PC-3 (cell line): Measurements from ENCODE around the gene CMTR2. TPM values are rescaled to one million over a fixed set of nuclear protein-coding genes. Genes with fewer than 3 reads are reported as not detected.

Experiments
- ATAC-seq: fragments of 200-7000 bp; cut with Tn5 transposase; 2 replicates; pipeline ENCODE4 v1.9.1; 2020; ENCODE audit warnings: mild to moderate bottlenecking, moderate library complexity
- BruUV-seq: library from RNA; stranded (reverse); fragments of 400-500 nt; replicated peaks from 2 replicates; lab custom pipeline; 2021; lab: Mats Ljungman, UMichigan
- CTCF ChIA-PET: fragments of 300-600 bp; sonication (Branson Sonifier 250); formaldehyde crosslinking; loops from one replicate; lab custom pipeline; 2022; ENCODE audit warnings: antibody characterized with exemption; lab: Charles Lee
- POLR2A ChIA-PET: fragments of 300-600 bp; sonication (Branson Sonifier 250); formaldehyde crosslinking; loops from one replicate; lab custom pipeline; 2022; ENCODE audit warnings: antibody characterized with exemption; ENCODE audit not compliant: unreplicated experiment; lab: Charles Lee
- DNase-seq: peaks from one replicate; pipeline ENCODE4 v3.0.0-alpha.2; 2015
- H2AFZ ChIP-seq: fragments of 300-600 bp; sonication (generic); 2 replicates; pipeline ENCODE4 v1.6.0; 2016; ENCODE audit warnings: antibody characterized with exemption, low read length
- H3F3A ChIP-seq: fragments of 300-600 bp; sonication (generic); one replicate; pipeline ENCODE4 v1.6.0; 2017; ENCODE audit warnings: antibody characterized with exemption, low read length, control low read depth, mild to moderate bottlenecking; ENCODE audit not compliant: unreplicated experiment
- H3K27ac ChIP-seq: fragments of 300-600 bp; sonication (generic); 2 replicates; pipeline ENCODE4 v1.5.1; 2016; ENCODE audit warnings: mild to moderate bottlenecking, low read length
- H3K27me3 ChIP-seq: fragments of 300-600 bp; sonication (generic); 2 replicates; pipeline ENCODE4 v1.6.1; 2016; ENCODE audit warnings: low read length, mixed read lengths
- H3K36me3 ChIP-seq: fragments of 300-600 bp; sonication (generic); 2 replicates; pipeline ENCODE4 v1.6.1; 2016; ENCODE audit warnings: low read depth, mixed run types, low read length, mixed read lengths
- H3K4me1 ChIP-seq: fragments of 300-600 bp; sonication (generic); 2 replicates; pipeline ENCODE4 v1.5.1; 2016; ENCODE audit warnings: low read length; ENCODE audit not compliant: insufficient read depth
- H3K4me2 ChIP-seq: fragments of 300-600 bp; sonication (generic); 2 replicates; pipeline ENCODE4 v1.6.0; 2016; ENCODE audit warnings: low read length
- H3K4me3 ChIP-seq: fragments of 300-600 bp; sonication (generic); 2 replicates; pipeline ENCODE4 v1.5.1; 2016; ENCODE audit warnings: mild to moderate bottlenecking, low read length, mixed read lengths
- H3K79me2 ChIP-seq: fragments of 300-600 bp; sonication (generic); 2 replicates; pipeline ENCODE4 v1.6.1; 2017; ENCODE audit warnings: low read length, mixed read lengths
- H3K9ac ChIP-seq: fragments of 300-600 bp; sonication (generic); 2 replicates; pipeline ENCODE4 v1.6.0; 2016; ENCODE audit warnings: mild to moderate bottlenecking, low read length
- H3K9me2 ChIP-seq: fragments of 300-600 bp; sonication (generic); replicated peaks from 2 replicates; pipeline ENCODE4 v1.6.1; 2016; ENCODE audit warnings: mixed run types, low read length, mixed read lengths
- H3K9me3 ChIP-seq: fragments of 300-600 bp; sonication (generic); 2 replicates; pipeline ENCODE4 v1.6.1; 2016; ENCODE audit warnings: low read length, mixed read lengths
- H4K20me1 ChIP-seq: fragments of 300-600 bp; sonication (generic); 2 replicates; pipeline ENCODE4 v1.6.1; 2016; ENCODE audit warnings: low read length, mixed read lengths
- EZH2 ChIP-seq: fragments of 300-600 bp; sonication (generic); IDR thresholded peaks from one replicate; pipeline ENCODE4 v1.6.1; 2017; ENCODE audit warnings: antibody characterized with exemption, mild to moderate bottlenecking, low read length; ENCODE audit not compliant: unreplicated experiment
- EZH2phosphoT487 ChIP-seq: fragments of 300-600 bp; sonication (generic); IDR thresholded peaks from 2 replicates; pipeline ENCODE4 v1.6.1; 2018; ENCODE audit warnings: mild to moderate bottlenecking, antibody characterized with exemption, low read length, borderline replicate concordance
- intact Hi-C: fragments of 100-400 bp; cut with micrococcal nuclease; formaldehyde crosslinking; loops from 2 replicates; pipeline ENCODE4 v1.9.0; 2023
- total RNA-seq: library from RNA; depleted of rRNA; stranded (reverse); fragments of >200 nt; gene quantifications from 2 replicates; pipeline ENCODE4 v1.2.3, GENCODE V29; 2014
- TF ChIP-seq, protein P1 (sequence below): fragments of 300-600 bp; sonication (generic); conservative IDR thresholded peaks from 2 replicates; pipeline ENCODE4 v1.5.1; 2017; ENCODE audit warnings: antibody characterized with exemption, low read depth, mild to moderate bottlenecking, low read length

CMTR2 gene
- total RNA-seq, 1 experiment from 2014 or later, result 14.7 TPM

GRCh38 chr16:71276589-71277334, 12.4 kb downstream of the CMTR2 start:
- Histone ChIP-seq H3K36me3 (no peaks in the 10 kb centered on the region), H3K27ac (no peak overlapping the region), H3K4me1 (no peaks in the 10 kb centered on the region), H3K27me3 (no peaks in the 10 kb centered on the region), H3K9me2 (no peaks in the 10 kb centered on the region), H4K20me1 (no peaks in the 10 kb centered on the region), H2AFZ (no peak overlapping the region), H3K4me3 (no peak overlapping the region), H3K4me2 (no peak overlapping the region), H3K9ac (no peak overlapping the region), H3K9me3 (no peaks in the 10 kb centered on the region), H3F3A (no peaks in the 10 kb centered on the region), H3K79me2 (no peaks in the 10 kb centered on the region)
- TF ChIP-seq, protein P1, sequence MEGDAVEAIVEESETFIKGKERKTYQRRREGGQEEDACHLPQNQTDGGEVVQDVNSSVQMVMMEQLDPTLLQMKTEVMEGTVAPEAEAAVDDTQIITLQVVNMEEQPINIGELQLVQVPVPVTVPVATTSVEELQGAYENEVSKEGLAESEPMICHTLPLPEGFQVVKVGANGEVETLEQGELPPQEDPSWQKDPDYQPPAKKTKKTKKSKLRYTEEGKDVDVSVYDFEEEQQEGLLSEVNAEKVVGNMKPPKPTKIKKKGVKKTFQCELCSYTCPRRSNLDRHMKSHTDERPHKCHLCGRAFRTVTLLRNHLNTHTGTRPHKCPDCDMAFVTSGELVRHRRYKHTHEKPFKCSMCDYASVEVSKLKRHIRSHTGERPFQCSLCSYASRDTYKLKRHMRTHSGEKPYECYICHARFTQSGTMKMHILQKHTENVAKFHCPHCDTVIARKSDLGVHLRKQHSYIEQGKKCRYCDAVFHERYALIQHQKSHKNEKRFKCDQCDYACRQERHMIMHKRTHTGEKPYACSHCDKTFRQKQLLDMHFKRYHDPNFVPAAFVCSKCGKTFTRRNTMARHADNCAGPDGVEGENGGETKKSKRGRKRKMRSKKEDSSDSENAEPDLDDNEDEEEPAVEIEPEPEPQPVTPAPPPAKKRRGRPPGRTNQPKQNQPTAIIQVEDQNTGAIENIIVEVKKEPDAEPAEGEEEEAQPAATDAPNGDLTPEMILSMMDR, result no peak
- no peak for TF ChIP-seq EZH2phosphoT487
- no peak for TF ChIP-seq EZH2
- CTCF ChIA-PET, result no interaction called here
- POLR2A ChIA-PET, result no interaction called here
- no TSS peak for BruUV-seq
- intact Hi-C loops, result no loop called here
- DNase-seq (no peak), ATAC-seq (no peak)

DNA sequence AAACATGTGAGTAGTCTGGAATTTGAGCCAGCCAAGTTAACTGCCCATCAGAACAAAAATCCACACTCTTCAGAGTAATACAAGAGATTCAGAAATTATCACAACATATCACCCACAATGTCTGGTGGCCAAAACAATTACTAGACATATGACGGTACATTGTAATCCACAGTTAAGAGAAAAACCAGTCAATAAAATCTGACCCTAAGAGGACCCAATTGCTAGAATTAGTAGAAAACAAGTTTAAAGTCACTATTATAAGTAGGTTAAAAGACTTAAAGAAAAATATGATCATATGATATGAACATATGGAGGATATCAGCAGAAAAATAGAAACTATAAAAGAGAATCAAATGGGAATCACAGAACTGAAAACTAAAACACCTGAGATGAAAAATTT, 15.8 kb downstream of the CMTR2 start:
- H3K9me2 ChIP-seq, result no peaks in the 10 kb centered on the region
- H3K9ac ChIP-seq, result no peak overlapping the region
- no peak overlapping the region for H3K4me3 ChIP-seq
- no peaks in the 10 kb centered on the region for H3K36me3 ChIP-seq
- no peak for ATAC-seq
- POLR2A ChIA-PET, result no interaction called here
- H3K27me3 ChIP-seq, result no peaks in the 10 kb centered on the region
- intact Hi-C loops, result no loop called here
- H2AFZ ChIP-seq, result no peak overlapping the region
- H3K9me3 ChIP-seq, result no peaks in the 10 kb centered on the region
- BruUV-seq, result no TSS peak
- no peak overlapping the region for H3K27ac ChIP-seq
- CTCF ChIA-PET, result no interaction called here
- H3F3A ChIP-seq, result no peaks in the 10 kb centered on the region
- no peak overlapping the region for H3K4me2 ChIP-seq
- no peaks in the 10 kb centered on the region for H4K20me1 ChIP-seq
- no peak for DNase-seq
- H3K79me2 ChIP-seq, result no peaks in the 10 kb centered on the region
- no peak for TF ChIP-seq EZH2phosphoT487
- no peaks in the 10 kb centered on the region for H3K4me1 ChIP-seq

- no TSS peak for BruUV-seq
- no peak overlapping the region for H3K9ac ChIP-seq
- no peak for ATAC-seq
- no peaks in the 10 kb centered on the region for H3K36me3 ChIP-seq
- H3K4me3 ChIP-seq, result no peak overlapping the region
- TF ChIP-seq EZH2, result no peak
- TF ChIP-seq, protein P1, result no peak
- TF ChIP-seq EZH2phosphoT487, result no peak
- POLR2A ChIA-PET, result no interaction called here
- H3K4me2 ChIP-seq, result no peak overlapping the region
- H2AFZ ChIP-seq, result no peak overlapping the region
- CTCF ChIA-PET, result no interaction called here
- DNase-seq, result no peak
- no peaks in the 10 kb centered on the region for H3K9me3 ChIP-seq
- H3K27me3 ChIP-seq, result peaks cover 34% of the 10 kb centered on the region
- H3F3A ChIP-seq, result no peaks in the 10 kb centered on the region
- no peaks in the 10 kb centered on the region for H3K79me2 ChIP-seq
- intact Hi-C loops, result no loop called here
- no peaks in the 10 kb centered on the region for H3K9me2 ChIP-seq
- no peak overlapping the region for H3K27ac ChIP-seq
- H3K4me1 ChIP-seq, result no peaks in the 10 kb centered on the region
- no peaks in the 10 kb centered on the region for H4K20me1 ChIP-seq
Observed at GRCh38 chr16:71264299-71264698, 24.9 kb downstream of the CMTR2 start.
